H9 (cell line): Measurements from ENCODE around the gene CHST15. TPM values are rescaled to one million over a fixed set of nuclear protein-coding genes. Genes with fewer than 3 reads are reported as not detected.

ENCODE experiments used
- DNase-seq: peaks from one replicate; pipeline ENCODE4 v3.0.0-alpha.2; 2017
- H2AFZ ChIP-seq: one replicate; pipeline ENCODE4 v1.6.1; 2013; ENCODE audit warnings: mild to moderate bottlenecking, low read length, control low read depth, moderate library complexity
- H2AK5ac ChIP-seq: 2 replicates; pipeline ENCODE4 v1.6.1; 2013; ENCODE audit warnings: low read length, control low read depth, mixed read lengths; ENCODE audit not compliant: insufficient read length
- H2BK120ac ChIP-seq: one replicate; pipeline ENCODE4 v1.6.1; 2013; ENCODE audit warnings: low read depth, mild to moderate bottlenecking, low read length, control low read depth, inconsistent platforms; ENCODE audit not compliant: poor library complexity, severe bottlenecking
- H2BK12ac ChIP-seq: 2 replicates; pipeline ENCODE4 v1.6.1; 2013; ENCODE audit warnings: low read length, control low read depth, mixed read lengths, low read depth; ENCODE audit not compliant: insufficient read length
- H2BK15ac ChIP-seq: 2 replicates; pipeline ENCODE4 v1.6.1; 2013; ENCODE audit warnings: low read depth, low read length, control low read depth
- H2BK20ac ChIP-seq: one replicate; pipeline ENCODE4 v1.6.1; 2013; ENCODE audit warnings: low read depth, mild to moderate bottlenecking, low read length, control low read depth, inconsistent platforms; ENCODE audit not compliant: poor library complexity, severe bottlenecking
- H2BK5ac ChIP-seq: 2 replicates; pipeline ENCODE4 v1.6.1; 2013; ENCODE audit warnings: low read length, control low read depth, mixed read lengths; ENCODE audit not compliant: insufficient read length
- H3K14ac ChIP-seq: 2 replicates; pipeline ENCODE4 v1.6.1; 2013; ENCODE audit warnings: low read length, control low read depth; ENCODE audit not compliant: insufficient read depth
- H3K18ac ChIP-seq: 2 replicates; pipeline ENCODE4 v1.6.1; 2013; ENCODE audit warnings: low read depth, mild to moderate bottlenecking, mixed read lengths, low read length, control low read depth; ENCODE audit not compliant: insufficient read length
- H3K23ac ChIP-seq: 2 replicates; pipeline ENCODE4 v1.6.1; 2013; ENCODE audit warnings: low read length, control low read depth, mixed read lengths, low read depth; ENCODE audit not compliant: insufficient read length
- H3K23me2 ChIP-seq: 2 replicates; pipeline ENCODE4 v1.6.1; 2013; ENCODE audit warnings: low read depth, mild to moderate bottlenecking, mixed read lengths, low read length, control low read depth; ENCODE audit not compliant: insufficient read length, poor library complexity, severe bottlenecking
- H3K27ac ChIP-seq: 2 replicates; pipeline ENCODE4 v1.5.1; 2013; ENCODE audit warnings: low read length, control low read depth, mixed read lengths, low read depth; ENCODE audit not compliant: insufficient read length
- H3K27me3 ChIP-seq: 2 replicates; pipeline ENCODE4 v1.6.1; 2013; ENCODE audit warnings: low read length, control low read depth, inconsistent platforms; ENCODE audit not compliant: insufficient read depth
- H3K4ac ChIP-seq: 2 replicates; pipeline ENCODE4 v1.6.1; 2013; ENCODE audit warnings: low read depth, mild to moderate bottlenecking, control low read depth, inconsistent platforms, low read length, moderate library complexity
- H3K4me1 ChIP-seq: 2 replicates; pipeline ENCODE4 v1.6.1; 2013; ENCODE audit warnings: low read length, control low read depth, inconsistent platforms; ENCODE audit not compliant: insufficient read depth
- H3K4me2 ChIP-seq: 2 replicates; pipeline ENCODE4 v1.6.1; 2013; ENCODE audit warnings: low read length, control low read depth, mixed read lengths; ENCODE audit not compliant: insufficient read length, insufficient read depth
- H3K56ac ChIP-seq: 2 replicates; pipeline ENCODE4 v1.6.1; 2013; ENCODE audit warnings: low read depth, mild to moderate bottlenecking, mixed read lengths, low read length, control low read depth; ENCODE audit not compliant: insufficient read length
- H3K79me1 ChIP-seq: 2 replicates; pipeline ENCODE4 v1.6.1; 2013; ENCODE audit warnings: low read depth, mild to moderate bottlenecking, moderate library complexity, low read length, control low read depth, inconsistent platforms; ENCODE audit not compliant: insufficient read depth, poor library complexity, severe bottlenecking
- H3K79me2 ChIP-seq: 2 replicates; pipeline ENCODE4 v1.6.1; 2013; ENCODE audit warnings: low read length, control low read depth, inconsistent platforms; ENCODE audit not compliant: insufficient read depth
- H3K9ac ChIP-seq: 2 replicates; pipeline ENCODE4 v1.6.1; 2013; ENCODE audit warnings: low read length, control low read depth, mixed read lengths; ENCODE audit not compliant: insufficient read length; ENCODE audit errors: extremely low read depth
- H3K9me3 ChIP-seq: one replicate; pipeline ENCODE4 v1.6.1; 2013; ENCODE audit warnings: low read depth, low read length, inconsistent platforms; ENCODE audit not compliant: control insufficient read depth
- H3T11ph ChIP-seq: one replicate; pipeline ENCODE4 v1.6.1; 2013; ENCODE audit warnings: mild to moderate bottlenecking, low read length, control low read depth, inconsistent platforms
- H4K20me1 ChIP-seq: one replicate; pipeline ENCODE4 v1.6.1; 2013; ENCODE audit not compliant: control insufficient read depth, insufficient read length, insufficient read depth
- H4K5ac ChIP-seq: 2 replicates; pipeline ENCODE4 v1.6.1; 2013; ENCODE audit warnings: low read depth, mild to moderate bottlenecking, mixed read lengths, low read length, control low read depth; ENCODE audit not compliant: insufficient read length
- H4K8ac ChIP-seq: replicated peaks from 2 replicates; pipeline ENCODE4 v1.6.1; 2013; ENCODE audit warnings: low read length, control low read depth, mixed read lengths, low read depth; ENCODE audit not compliant: insufficient read length
- H4K91ac ChIP-seq: 2 replicates; pipeline ENCODE4 v1.6.1; 2013; ENCODE audit warnings: low read depth, mild to moderate bottlenecking, moderate library complexity, mixed read lengths, low read length, control low read depth; ENCODE audit not compliant: insufficient read length
- H3K27ac Mint-ChIP-seq, 3 experiments: 2 replicates in 2 of 3; 3 replicates in 1 of 3; pipeline ENCODE4 v1.8.0; 2020 to 2021; ENCODE audit warnings: mixed read lengths in 3 of 3, mild to moderate bottlenecking in 1 of 3, moderate library complexity in 1 of 3
- H3K27me3 Mint-ChIP-seq: 2 replicates; pipeline ENCODE4 v1.8.0; 2021; ENCODE audit warnings: low read depth, mild to moderate bottlenecking, moderate library complexity, mixed read lengths
- H3K36me3 Mint-ChIP-seq, 3 experiments: 2 replicates in 2 of 3; 3 replicates in 1 of 3; pipeline ENCODE4 v1.8.0; 2020 to 2021; ENCODE audit warnings: low read depth in 3 of 3, mixed read lengths in 3 of 3; ENCODE audit not compliant: insufficient read depth in 1 of 3
- H3K4me1 Mint-ChIP-seq, 2 experiments: 2 replicates each; pipeline ENCODE4 v1.8.0; 2020; ENCODE audit warnings: mixed read lengths in 2 of 2
- H3K4me3 Mint-ChIP-seq, 2 experiments: 2 replicates in 1 of 2; 3 replicates in 1 of 2; pipeline ENCODE4 v1.8.0; 2020 to 2021; ENCODE audit warnings: mild to moderate bottlenecking in 2 of 2, mixed read lengths in 2 of 2, moderate library complexity in 1 of 2
- H3K9me3 Mint-ChIP-seq, 2 experiments: 2 replicates in 1 of 2; 3 replicates in 1 of 2; pipeline ENCODE4 v1.8.0; 2020; ENCODE audit warnings: mild to moderate bottlenecking in 2 of 2, mixed read lengths in 2 of 2, moderate library complexity in 1 of 2
- CTCF ChIP-seq: fragments of 200-600 bp; sonication (generic); conservative IDR thresholded peaks from 3 replicates; pipeline ENCODE4 v1.8.0; 2021; ENCODE audit warnings: antibody characterized with exemption, mild to moderate bottlenecking
- WGBS: extraction: QIAGEN DNeasy Blood & Tissue Kit; methylation state at CpG from one replicate; pipeline ENCODE4 v1.1.7; 2013; ENCODE audit warnings: missing lambda C conversion rate, low lambda C conversion rate, mixed read lengths; ENCODE audit not compliant: insufficient read length; ENCODE audit errors: extremely low coverage; 5-methylcytosine and 5-hydroxymethylcytosine counted together
- total RNA-seq: library from RNA; stranded (reverse); gene quantifications from 2 replicates; pipeline ENCODE4 v1.2.1, GENCODE V29; 2021

Gene CHST15
- total RNA-seq, 1 experiment from 2014 or later, result 8.7 TPM

GRCh38 chr10:124019886-124020797 lies 73.3 kb downstream of the CHST15 start:
- Histone ChIP-seq H4K91ac (no peak overlapping the region), H4K5ac (no peak overlapping the region), H3K56ac (no peak overlapping the region), H3K9me3 (no peaks in the 10 kb centered on the region), H4K8ac (no peak overlapping the region), H2BK20ac (no peak overlapping the region), H3K4me2 (peak overlapping the region; percentile 49), H2BK120ac (no peak overlapping the region), H2AFZ (no peak overlapping the region), H2BK5ac (no peak overlapping the region), H3T11ph (no peak overlapping the region), H3K27ac (no peak overlapping the region), H3K23ac (no peak overlapping the region), H3K4ac (no peak overlapping the region), H4K20me1 (no peaks in the 10 kb centered on the region), H2BK12ac (no peak overlapping the region), H3K4me1 (peaks cover 12% of the 10 kb centered on the region; the same call in 1 of the 2 replicates), H3K23me2 (no peaks in the 10 kb centered on the region), H3K18ac (no peak overlapping the region), H3K14ac (peak overlapping the region; percentile 18; the same call in 1 of the 2 replicates), H3K27me3 (no peaks in the 10 kb centered on the region), H2AK5ac (no peak overlapping the region), H2BK15ac (no peak overlapping the region; the same call in 1 of the 2 replicates), H3K79me1 (no peaks in the 10 kb centered on the region), H3K79me2 (no peaks in the 10 kb centered on the region), H3K9ac (no peak overlapping the region)
- H3K36me3 Mint-ChIP-seq, result peaks cover 0 to 5% (median 0%) of the 10 kb centered on the region in 3 experiments; a peak in 4 of 7 replicates
- H3K4me3 Mint-ChIP-seq, result peak overlapping the region; percentile 47 to 61
- H3K4me1 Mint-ChIP-seq, result peaks cover 72 to 73% of the 10 kb centered on the region in 2 experiments
- DNase-seq, result peak; percentile 64
- no peaks in the 10 kb centered on the region; the same call in 1 of the 2 replicates for H3K27me3 Mint-ChIP-seq
- 0 out of 3 replicates have a peak, but pooled peaks have one; percentile 10 for TF ChIP-seq CTCF
- peak overlapping the region; percentile 77 to 94 (median 83); a peak in 6 of 7 replicates for H3K27ac Mint-ChIP-seq
- H3K9me3 Mint-ChIP-seq, result 0 out of 5 replicates have a peak, but pooled peaks cover 0 to under 1% of the 10 kb centered on the region in 2 experiments
- WGBS, result no CpG with 5 or more reads among the region's 13 CpGs
